Middle frontal gyrus (tissue), 1 donor: ENCODE measurements around the gene LAMA2.

Experiments
- DNase-seq: peaks from one replicate; pipeline ENCODE4 v3.0.0-alpha.2; 2015; ENCODE audit warnings: low spot score; ENCODE audit errors: extremely low spot score

Gene LAMA2

GRCh38 chr6:129309154-129309553 is 426.2 kb downstream of the LAMA2 start:
- no peak for DNase-seq

GRCh38 chr6:129312880-129313279 is 429.9 kb downstream of the LAMA2 start:
- DNase-seq, result no peak

- DNase-seq, result no peak
Observed at GRCh38 chr6:129314575-129314974, 431.6 kb downstream of the LAMA2 start.

DNA sequence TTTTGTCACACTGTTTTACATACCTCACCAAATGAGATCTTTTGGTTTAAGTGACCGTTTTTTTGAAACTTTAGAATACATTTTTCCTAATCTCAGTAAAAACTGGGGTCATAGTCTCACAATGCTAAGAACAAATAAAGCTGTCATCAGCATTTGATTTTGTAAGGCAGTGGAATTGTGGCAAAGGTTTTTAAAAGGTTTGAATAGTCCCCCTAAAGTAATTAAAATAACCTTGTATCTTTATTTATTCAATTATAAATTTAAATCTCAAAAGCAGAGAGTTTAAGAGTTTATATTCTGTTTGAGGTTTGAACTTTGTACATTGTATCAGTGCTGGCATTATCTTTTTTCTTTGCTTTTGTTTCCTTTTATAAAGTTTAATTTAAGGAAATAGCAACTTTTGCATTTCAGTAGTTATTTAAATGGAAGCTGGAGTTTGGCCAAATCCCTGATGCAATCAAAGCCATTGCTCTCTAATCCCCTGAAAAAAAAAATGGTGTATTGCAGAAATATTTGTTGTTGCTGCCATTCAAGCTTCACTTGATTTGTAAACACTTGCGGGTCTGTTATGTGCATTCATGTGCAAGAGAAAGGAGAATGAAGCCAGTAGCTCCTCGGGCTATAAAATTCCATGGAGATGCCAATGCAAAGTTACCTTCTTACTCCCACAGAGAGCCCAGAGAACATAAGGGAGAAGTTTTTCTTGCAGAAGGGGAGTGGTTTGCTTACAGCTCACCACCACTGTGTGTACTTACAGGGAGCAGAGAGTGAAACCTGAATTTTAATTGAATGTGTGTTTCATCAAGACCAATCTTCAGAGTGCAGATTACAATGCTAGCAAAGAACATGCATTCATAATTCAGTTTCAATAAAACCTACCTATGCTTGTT is 435.2 kb downstream of the LAMA2 start:
- DNase-seq, result no peak

DNA sequence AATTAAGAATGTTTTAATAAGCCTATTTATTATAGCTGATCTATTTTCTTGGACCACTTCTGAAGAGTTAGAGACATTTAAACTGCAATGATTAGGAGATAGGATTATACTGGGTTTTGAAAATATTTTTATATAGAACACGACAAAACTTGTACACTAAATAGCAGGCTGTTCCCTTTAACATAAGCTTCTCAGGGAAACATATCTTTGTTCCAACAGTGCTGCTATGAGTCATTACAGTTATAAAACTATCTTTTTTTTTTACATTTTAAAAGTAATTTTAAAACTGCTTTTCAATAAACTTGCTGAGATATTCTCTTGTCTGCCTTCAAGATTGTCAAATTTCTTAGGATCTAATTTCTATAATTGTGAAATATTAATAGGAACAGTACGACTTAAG is 438.0 kb downstream of the LAMA2 start:
- no peak for DNase-seq

GRCh38 chr6:129321303-129321702 is 438.4 kb downstream of the LAMA2 start:
- no peak for DNase-seq

DNA sequence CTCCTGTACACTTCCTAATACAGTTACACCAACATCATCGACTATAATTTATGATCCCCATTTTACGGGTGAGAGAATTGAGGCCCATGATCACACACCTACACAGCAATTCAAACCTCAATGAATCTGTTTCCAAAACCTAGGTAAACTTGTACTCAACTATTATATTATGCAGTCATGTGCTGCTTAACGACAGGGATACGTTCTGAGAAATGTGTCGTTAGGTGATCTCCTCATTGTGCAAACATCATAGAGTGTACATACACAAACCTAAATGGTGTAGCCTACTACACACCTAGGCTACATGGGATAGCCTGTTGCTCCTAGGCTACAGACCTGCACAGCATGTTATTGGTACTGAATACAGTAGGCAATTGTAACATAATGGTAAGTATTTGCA is 441.4 kb downstream of the LAMA2 start:
- DNase-seq, result no peak

DNA sequence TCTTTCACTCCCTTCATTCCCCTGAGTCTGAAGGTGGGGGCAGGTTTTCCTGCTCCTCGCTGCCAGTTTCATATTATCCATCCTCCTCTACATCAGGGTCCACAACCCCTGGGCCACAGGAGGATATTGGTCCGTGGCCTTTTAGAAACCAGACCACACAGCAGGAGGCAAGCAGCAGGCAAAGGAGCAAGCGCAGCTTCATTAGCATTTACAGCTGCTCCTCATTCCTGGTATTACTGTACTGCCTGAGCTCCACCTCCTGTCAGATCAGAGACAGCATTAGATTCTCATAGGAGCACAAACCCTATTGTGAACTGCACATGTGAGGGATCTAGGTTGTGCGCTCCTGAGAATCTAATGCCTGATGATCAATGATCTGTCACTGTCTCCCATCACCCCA is 446.7 kb downstream of the LAMA2 start:
- no peak for DNase-seq

GRCh38 chr6:129331450-129332138 is 448.7 kb downstream of the LAMA2 start:
- no peak for DNase-seq

DNA sequence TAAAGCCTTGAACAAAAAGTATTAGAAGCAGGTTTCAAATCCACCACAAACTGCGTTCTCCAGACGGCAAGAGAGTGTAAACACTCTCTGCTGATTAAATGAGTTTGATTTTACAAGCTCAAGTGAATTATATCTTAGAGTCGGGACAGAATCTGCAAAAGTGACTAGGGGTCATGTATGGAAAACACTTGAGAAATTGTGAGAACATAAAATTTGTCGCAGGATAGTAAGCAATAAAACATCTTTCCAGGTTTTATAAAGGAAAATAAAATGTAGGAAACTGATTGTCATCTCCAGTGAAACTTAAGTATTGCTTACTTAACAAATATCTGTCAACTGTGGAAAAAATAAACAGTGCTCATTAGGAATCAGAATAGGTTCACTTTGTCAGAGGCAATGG is 452.9 kb downstream of the LAMA2 start:
- DNase-seq, result no peak

- DNase-seq, result no peak
Observed at GRCh38 chr6:129338683-129339082, 455.7 kb downstream of the LAMA2 start.

- DNase-seq, result no peak
Observed at GRCh38 chr6:129340983-129341382, 458.0 kb downstream of the LAMA2 start.

DNA sequence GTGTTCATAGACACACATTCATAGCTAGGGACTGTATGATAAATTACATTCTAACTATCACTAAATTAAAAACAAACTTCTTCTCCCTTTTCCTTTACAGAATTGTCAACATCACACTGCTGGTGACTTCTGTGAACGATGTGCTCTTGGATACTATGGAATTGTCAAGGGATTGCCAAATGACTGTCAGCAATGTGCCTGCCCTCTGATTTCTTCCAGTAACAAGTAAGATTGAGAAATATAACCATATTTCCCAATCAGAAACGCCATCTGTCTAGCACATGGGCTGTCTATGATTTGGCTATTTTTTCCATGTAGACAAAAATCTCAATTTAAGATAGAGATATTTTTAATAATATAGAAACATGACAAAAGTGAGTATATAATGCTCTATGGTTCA is 459.3 kb downstream of the LAMA2 start:
- DNase-seq, result no peak

DNA sequence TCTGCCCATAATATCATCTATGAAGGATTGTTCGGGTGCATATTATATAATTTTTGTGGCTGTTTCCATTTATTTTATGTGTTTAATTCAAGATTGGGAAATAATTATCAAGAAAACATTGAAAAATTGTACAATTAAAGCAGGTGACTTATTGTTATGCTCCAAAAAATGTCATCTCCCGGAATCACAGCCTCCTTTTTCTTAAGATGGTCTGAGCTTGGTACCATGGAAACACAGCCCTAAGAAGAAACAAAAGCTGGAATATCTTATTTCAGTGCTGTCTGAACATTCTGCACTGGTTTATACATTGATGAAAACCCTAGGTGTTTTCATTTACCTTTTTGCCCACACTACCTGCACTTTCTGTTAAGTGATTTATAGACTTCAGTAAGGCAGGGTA is 459.9 kb downstream of the LAMA2 start:
- DNase-seq, result no peak

- no peak for DNase-seq
Observed at GRCh38 chr6:129344379-129344778, 461.4 kb downstream of the LAMA2 start.

- no peak for DNase-seq
Observed at GRCh38 chr6:129345890-129346289, 463.0 kb downstream of the LAMA2 start.

- DNase-seq, result no peak
Observed at GRCh38 chr6:129346964-129347363, 464.0 kb downstream of the LAMA2 start.

GRCh38 chr6:129350278-129350677 is 467.3 kb downstream of the LAMA2 start:
- DNase-seq, result no peak

DNA sequence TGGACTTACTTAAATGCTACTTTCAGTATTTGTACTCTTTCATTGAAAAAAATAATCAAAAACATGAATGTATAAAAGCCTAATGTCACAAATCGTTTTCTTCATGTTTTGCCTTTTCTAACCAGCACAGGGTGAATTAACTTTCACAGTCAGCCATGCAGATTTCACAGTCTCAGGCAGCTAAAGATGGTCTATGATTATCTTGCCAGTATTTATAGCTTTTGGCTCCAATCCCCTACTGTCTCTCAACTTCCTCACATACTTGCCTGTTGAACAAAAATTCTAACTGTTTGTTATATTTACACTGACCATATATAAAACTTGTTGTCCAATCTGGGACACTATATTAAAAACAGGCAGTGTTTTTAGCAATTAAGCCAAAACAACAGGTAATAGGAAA is 468.9 kb downstream of the LAMA2 start:
- no peak for DNase-seq

DNA sequence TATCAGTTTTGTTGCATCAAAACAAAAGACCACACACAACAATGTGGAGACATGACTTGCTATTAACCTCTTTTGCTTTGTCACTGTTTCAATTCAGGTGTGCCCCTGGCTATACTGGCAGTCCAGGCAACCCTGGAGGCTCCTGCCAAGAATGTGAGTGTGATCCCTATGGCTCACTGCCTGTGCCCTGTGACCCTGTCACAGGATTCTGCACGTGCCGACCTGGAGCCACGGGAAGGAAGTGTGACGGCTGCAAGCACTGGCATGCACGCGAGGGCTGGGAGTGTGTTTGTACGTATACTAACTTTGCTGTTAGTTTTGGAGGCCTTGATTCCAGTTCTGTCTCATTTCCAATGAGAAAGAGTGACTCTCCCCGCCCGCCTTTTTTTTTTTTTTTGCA is 470.1 kb downstream of the LAMA2 start:
- DNase-seq, result no peak

DNA sequence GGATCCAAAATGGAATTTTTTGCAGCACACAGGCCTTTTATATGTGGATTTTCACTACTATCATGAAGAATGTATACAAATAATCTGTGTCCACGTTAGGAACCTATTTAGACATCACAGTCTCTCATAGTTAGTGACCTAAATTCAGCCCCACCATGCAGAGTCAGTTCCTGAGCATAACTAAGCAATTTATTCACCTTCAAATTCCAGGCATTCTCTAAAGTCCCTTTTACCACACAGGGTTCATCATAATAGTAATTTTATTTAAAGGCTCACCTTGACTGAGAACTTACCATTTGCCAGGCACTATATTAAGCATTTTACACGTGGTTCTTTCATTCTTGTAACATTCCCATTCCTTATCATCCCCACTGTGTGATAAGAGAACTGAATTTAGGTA is 473.2 kb downstream of the LAMA2 start:
- no peak for DNase-seq

GRCh38 chr6:129359811-129360681 is 477.1 kb downstream of the LAMA2 start:
- no peak for DNase-seq
